ENCODE measurements around the gene ACP6. TPM values are rescaled to one million over a fixed set of nuclear protein-coding genes. Genes with fewer than 3 reads are reported as not detected.

ACP6 gene
- total and polyA plus RNA-seq, 2 of the 13 experiments (the other 11 are each of a cell fraction or from before 2014, with no cell fraction given) = 18.1 to 33.7 TPM

GRCh38 chr1:147628441-147628840, 41.9 kb downstream of the ACP6 start:
- in situ Hi-C loops (cut with HindIII; ENCODE audit: extremely low pct_ligation_motif_present, low pct_unique_long_range_greater_than_20kb) = loop anchor here (5.0 kb wide), 1 partner anchor 111 kb away; no protein-coding TSS in a partner anchor

More at GRCh38 chr1:147628441-147628840, 41.9 kb downstream of the ACP6 start:
- POLR2A ChIA-PET = no interaction called here
- Histone ChIP-seq H4K20me1 (ENCODE audit: insufficient read depth, low read length) (no peaks in the 10 kb centered on the region), H3K27ac (ENCODE audit: extremely low read length, insufficient read depth, low read length) (no peak overlapping the region), H3K79me2 (ENCODE audit: insufficient read depth, low read length) (no peaks in the 10 kb centered on the region), H3K9ac (ENCODE audit: insufficient read depth, low read depth, low read length) (no peak overlapping the region), H3K36me3 (replicated peaks in 1 of 2; ENCODE audit: control insufficient read depth in 1 of 2, insufficient read depth in 2 of 2, low read length in 2 of 2) (peaks cover 5 to 9% of the 10 kb centered on the region in 2 experiments; a peak in 3 of 5 replicates), H2AFZ (ENCODE audit: low read length) (no peak overlapping the region), H3K27me3 (ENCODE audit: control insufficient read depth in 1 of 2, insufficient read depth in 2 of 2, low read length in 2 of 2) (no peaks in the 10 kb centered on the region; a peak in 1 of 5 replicates), H3K9me3 (ENCODE audit: low read length) (no peaks in the 10 kb centered on the region), H3K4me2 (ENCODE audit: low read depth, low read length) (no peak overlapping the region), H3K4me1 (ENCODE audit: insufficient read depth, low read length) (peaks cover 45% of the 10 kb centered on the region), H3K4me3 (replicated peaks in 1 of 3; ENCODE audit: insufficient read depth in 1 of 3, low read depth in 2 of 3, low read length in 3 of 3) (no peak overlapping the region)
- WGBS (ENCODE audit: low lambda C conversion rate) = 81% methylated on average over 5 of the region's 5 CpGs
- CTCF ChIA-PET (ENCODE audit: low intra/inter-chr PET ratio, low total read pairs) = interaction anchor here (1.5 to 2.5 kb wide), 3 partner anchors 13 to 133 kb away, joined by 6 to 27 read pairs (median 15); no protein-coding TSS in a partner anchor
- DNase-seq (ENCODE audit: low spot score) (no peak), ATAC-seq (no peak), FAIRE-seq (no peak)
- intact Hi-C loops (cut with micrococcal nuclease; ENCODE audit: unreplicated experiment) = no loop called here
- no TSS peak for BruUV-seq (replicated peaks)
- TF ChIP-seq ZKSCAN1 (IDR thresholded peaks at IDR 0.05; ENCODE audit: low read length) = peak; percentile 70; the same call in 1 of the 2 replicates
- TF ChIP-seq ZBED4 (CRISPR knock-in tag; IDR thresholded peaks at IDR 0.05; ENCODE audit: borderline replicate concordance) = no peak
